ENCODE results near the gene RHBDL3. TPM values are rescaled to one million over a fixed set of nuclear protein-coding genes. Genes with fewer than 3 reads are reported as not detected.

Gene RHBDL3
- total RNA-seq, 1 donor from 2014 or later, result 124 TPM

DNA sequence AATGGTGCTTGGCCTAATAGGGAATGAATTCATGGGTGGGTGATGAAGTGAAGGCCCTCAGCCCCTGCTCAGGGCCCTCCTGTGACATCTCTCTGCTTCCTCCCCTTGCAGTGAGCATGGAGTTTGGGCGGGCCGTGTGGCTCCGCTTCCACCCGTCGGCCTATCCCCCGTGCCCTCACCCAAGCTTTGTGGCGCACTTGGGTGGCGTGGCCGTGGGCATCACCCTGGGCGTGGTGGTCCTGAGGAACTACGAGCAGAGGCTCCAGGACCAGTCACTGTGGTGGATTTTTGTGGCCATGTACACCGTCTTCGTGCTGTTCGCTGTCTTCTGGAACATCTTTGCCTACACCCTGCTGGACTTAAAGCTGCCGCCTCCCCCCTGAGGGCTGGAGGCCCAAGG is 55.2 kb downstream of the RHBDL3 start:
- peaks cover 20% of the 10 kb centered on the region for H3K9me3 Mint-ChIP-seq (ENCODE audit: unreplicated experiment)

DNA sequence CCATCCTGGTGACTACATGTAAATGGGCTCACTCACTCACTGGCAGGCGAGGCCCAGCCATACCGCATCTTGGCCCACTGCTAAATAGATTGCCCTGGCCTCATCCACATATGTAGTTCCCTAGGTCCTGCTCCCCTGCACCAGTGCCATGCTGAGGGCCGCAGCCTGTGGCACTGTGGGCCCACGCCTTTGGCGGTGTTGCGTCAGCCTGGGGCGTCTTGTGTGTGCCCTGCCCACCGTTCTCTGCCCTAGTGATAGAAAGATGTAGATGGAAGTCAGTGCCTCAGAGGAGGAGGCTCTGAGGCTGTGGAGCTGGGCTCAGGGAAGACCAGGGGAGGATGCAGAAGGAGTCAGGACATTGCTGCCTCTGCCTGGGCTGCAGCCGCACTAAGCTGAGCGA is 57.4 kb downstream of the RHBDL3 start:
- Mint-ChIP-seq H3K9me3 (ENCODE audit: unreplicated experiment) (peaks cover 20% of the 10 kb centered on the region), H3K36me3 (ENCODE audit: unreplicated experiment) (no peaks in the 10 kb centered on the region), H3K27ac (ENCODE audit: unreplicated experiment) (peak overlapping the region; percentile 52), H3K4me1 (ENCODE audit: low read depth, unreplicated experiment) (peaks cover 8% of the 10 kb centered on the region), H3K4me3 (ENCODE audit: unreplicated experiment) (no peak overlapping the region), H3K27me3 (ENCODE audit: unreplicated experiment) (peaks cover 8% of the 10 kb centered on the region)
- TF ChIP-seq, protein P1, sequence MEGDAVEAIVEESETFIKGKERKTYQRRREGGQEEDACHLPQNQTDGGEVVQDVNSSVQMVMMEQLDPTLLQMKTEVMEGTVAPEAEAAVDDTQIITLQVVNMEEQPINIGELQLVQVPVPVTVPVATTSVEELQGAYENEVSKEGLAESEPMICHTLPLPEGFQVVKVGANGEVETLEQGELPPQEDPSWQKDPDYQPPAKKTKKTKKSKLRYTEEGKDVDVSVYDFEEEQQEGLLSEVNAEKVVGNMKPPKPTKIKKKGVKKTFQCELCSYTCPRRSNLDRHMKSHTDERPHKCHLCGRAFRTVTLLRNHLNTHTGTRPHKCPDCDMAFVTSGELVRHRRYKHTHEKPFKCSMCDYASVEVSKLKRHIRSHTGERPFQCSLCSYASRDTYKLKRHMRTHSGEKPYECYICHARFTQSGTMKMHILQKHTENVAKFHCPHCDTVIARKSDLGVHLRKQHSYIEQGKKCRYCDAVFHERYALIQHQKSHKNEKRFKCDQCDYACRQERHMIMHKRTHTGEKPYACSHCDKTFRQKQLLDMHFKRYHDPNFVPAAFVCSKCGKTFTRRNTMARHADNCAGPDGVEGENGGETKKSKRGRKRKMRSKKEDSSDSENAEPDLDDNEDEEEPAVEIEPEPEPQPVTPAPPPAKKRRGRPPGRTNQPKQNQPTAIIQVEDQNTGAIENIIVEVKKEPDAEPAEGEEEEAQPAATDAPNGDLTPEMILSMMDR (IDR thresholded peaks at IDR 0.05; ENCODE audit: partially characterized antibody, unreplicated experiment), result no peak
- DNase-seq, result no peak

More for the DNA sequence above, 55.2 kb downstream of the RHBDL3 start:
- Mint-ChIP-seq H3K36me3 (ENCODE audit: unreplicated experiment) (peaks cover 7% of the 10 kb centered on the region), H3K4me3 (ENCODE audit: unreplicated experiment) (no peak overlapping the region), H3K4me1 (ENCODE audit: low read depth, unreplicated experiment) (peaks cover 8% of the 10 kb centered on the region), H3K27me3 (ENCODE audit: unreplicated experiment) (peaks cover 11% of the 10 kb centered on the region), H3K27ac (ENCODE audit: unreplicated experiment) (no peak overlapping the region)
- no peak for DNase-seq
- TF ChIP-seq, protein P1 (IDR thresholded peaks at IDR 0.05; ENCODE audit: partially characterized antibody, unreplicated experiment), result no peak

DNA sequence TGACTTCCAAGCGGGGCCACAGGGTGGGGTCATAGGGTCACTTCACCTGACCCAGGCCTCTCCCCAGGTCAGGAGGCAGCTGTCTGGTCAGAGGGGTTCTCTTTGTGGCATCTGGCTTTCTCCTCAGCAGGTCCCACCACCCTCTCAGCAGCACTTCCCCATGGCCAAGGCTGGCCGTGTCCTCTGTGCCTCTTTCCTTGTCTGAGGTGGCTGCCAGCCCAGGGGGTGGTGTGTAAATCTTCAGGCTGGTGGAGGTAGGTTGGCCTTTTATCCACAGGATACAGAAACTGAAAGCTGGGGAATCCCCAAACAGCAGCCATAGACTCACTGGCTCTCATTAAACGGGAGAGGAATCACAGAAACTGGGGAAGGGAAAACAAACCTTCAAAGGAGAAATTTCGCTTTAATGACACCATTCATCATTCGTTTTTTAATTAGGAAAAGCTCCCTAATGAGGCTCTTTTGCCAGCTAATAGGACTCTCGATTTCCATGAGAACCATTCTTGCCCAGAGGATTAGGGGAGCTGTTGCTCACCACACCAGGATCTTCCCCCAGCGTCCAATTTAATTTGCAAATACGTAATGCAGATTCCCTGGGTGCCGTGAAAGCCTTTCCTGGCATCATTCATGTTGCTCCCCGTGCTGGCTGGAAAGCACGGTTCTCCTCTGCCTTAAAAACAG is 58.3 kb downstream of the RHBDL3 start:
- peaks cover 18% of the 10 kb centered on the region for H3K9me3 Mint-ChIP-seq (ENCODE audit: unreplicated experiment)
- H3K4me1 Mint-ChIP-seq (ENCODE audit: low read depth, unreplicated experiment), result peaks cover 8% of the 10 kb centered on the region
- no peak overlapping the region for H3K27ac Mint-ChIP-seq (ENCODE audit: unreplicated experiment)
- no peaks in the 10 kb centered on the region for H3K36me3 Mint-ChIP-seq (ENCODE audit: unreplicated experiment)
- TF ChIP-seq, protein P1 (IDR thresholded peaks at IDR 0.05; ENCODE audit: partially characterized antibody, unreplicated experiment), result no peak
- H3K4me3 Mint-ChIP-seq (ENCODE audit: unreplicated experiment), result no peak overlapping the region
- peaks cover 8% of the 10 kb centered on the region for H3K27me3 Mint-ChIP-seq (ENCODE audit: unreplicated experiment)
- no peak for DNase-seq

DNA sequence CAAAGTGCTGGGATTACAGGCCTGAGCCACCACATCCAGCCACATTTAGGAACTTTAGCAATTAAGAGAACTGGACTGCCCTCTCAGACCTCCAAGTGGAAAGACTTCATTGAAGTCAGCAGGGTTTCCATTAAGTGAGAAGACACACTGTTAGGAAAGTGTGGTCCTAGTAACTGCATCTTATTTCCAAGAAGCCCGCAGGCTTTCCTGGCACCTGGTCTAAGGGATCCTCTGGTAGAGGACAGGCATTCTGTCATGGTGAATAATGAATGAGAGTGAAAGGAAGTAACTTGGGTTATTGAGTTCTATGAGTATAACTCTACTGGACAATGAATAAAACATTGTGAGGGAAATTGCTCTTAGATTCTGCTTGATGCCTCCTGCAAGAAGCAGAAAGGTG is 62.3 kb downstream of the RHBDL3 start:
- Mint-ChIP-seq H3K4me1 (ENCODE audit: low read depth, unreplicated experiment) (peaks cover 6% of the 10 kb centered on the region), H3K27ac (ENCODE audit: unreplicated experiment) (no peak overlapping the region), H3K4me3 (ENCODE audit: unreplicated experiment) (no peak overlapping the region), H3K27me3 (ENCODE audit: unreplicated experiment) (peaks cover 2% of the 10 kb centered on the region), H3K9me3 (ENCODE audit: unreplicated experiment) (peaks cover 8% of the 10 kb centered on the region), H3K36me3 (ENCODE audit: unreplicated experiment) (no peaks in the 10 kb centered on the region)
- TF ChIP-seq, protein P1 (IDR thresholded peaks at IDR 0.05; ENCODE audit: partially characterized antibody, unreplicated experiment), result no peak
- no peak for DNase-seq

DNA sequence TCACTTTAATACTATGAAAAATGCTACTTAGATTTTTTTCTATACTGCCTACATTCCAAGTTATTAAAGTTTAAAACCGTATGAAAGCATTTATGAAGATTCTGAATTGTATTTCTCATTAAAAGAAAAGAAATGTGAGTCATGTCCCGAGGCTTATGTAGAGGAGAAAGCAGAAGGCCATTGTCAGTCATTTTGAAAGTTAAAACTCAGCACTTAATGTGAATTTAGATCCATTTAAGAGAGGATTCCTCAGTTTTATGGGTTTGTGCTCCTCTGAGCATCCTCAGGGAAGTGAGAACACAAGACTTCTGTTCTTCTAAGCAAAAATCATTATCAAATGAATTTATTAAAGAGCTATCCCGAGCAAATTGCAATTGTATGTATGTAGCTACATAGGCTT is 64.5 kb downstream of the RHBDL3 start:
- Mint-ChIP-seq H3K36me3 (ENCODE audit: unreplicated experiment) (no peaks in the 10 kb centered on the region), H3K9me3 (ENCODE audit: unreplicated experiment) (no peaks in the 10 kb centered on the region), H3K4me1 (ENCODE audit: low read depth, unreplicated experiment) (peaks cover 1% of the 10 kb centered on the region), H3K4me3 (ENCODE audit: unreplicated experiment) (no peak overlapping the region), H3K27me3 (ENCODE audit: unreplicated experiment) (no peaks in the 10 kb centered on the region), H3K27ac (ENCODE audit: unreplicated experiment) (no peak overlapping the region)
- DNase-seq, result no peak
- TF ChIP-seq, protein P1 (IDR thresholded peaks at IDR 0.05; ENCODE audit: partially characterized antibody, unreplicated experiment), result no peak

Data from glutamatergic neuron (in vitro differentiated cells).